Mononuclear cell (primary cell): ENCODE data around the gene IDE. TPM values are rescaled to one million over a fixed set of nuclear protein-coding genes. Genes with fewer than 3 reads are reported as not detected.
"Not testable (repeated sequence)": the region's sequence is repeated elsewhere in the genome, so short reads cannot be mapped to it uniquely, and the experiment has no call there.

Experiments used
- H3K27me3 ChIP-seq: 2 replicates; pipeline ENCODE4 v1.6.0; 2011; ENCODE audit warnings: low read length, control low read depth; ENCODE audit not compliant: insufficient read depth
- H3K4me1 ChIP-seq: 2 replicates; pipeline ENCODE4 v1.5.1; 2011; ENCODE audit warnings: mild to moderate bottlenecking, low read length, control low read depth; ENCODE audit not compliant: insufficient read depth
- H3K4me3 ChIP-seq: 2 replicates; pipeline ENCODE4 v1.5.1; 2011; ENCODE audit warnings: mild to moderate bottlenecking, low read length, moderate library complexity
- H3K9me3 ChIP-seq: 2 replicates; pipeline ENCODE4 v1.5.1; 2011; ENCODE audit warnings: low read depth, mild to moderate bottlenecking, control low read depth, low read length
- total RNA-seq: library from RNA; depleted of rRNA; stranded (reverse); fragments of >200 nt; gene quantifications from one replicate; pipeline ENCODE4 v1.2.3, GENCODE V29; 2012

IDE gene
- total RNA-seq, 1 donor = 9.9 TPM

GRCh38 chr10:92483539-92483938 is 90.4 kb downstream of the IDE start:
- no peaks in the 10 kb centered on the region for H3K9me3 ChIP-seq
- H3K4me1 ChIP-seq = peaks cover 20% of the 10 kb centered on the region
- no peaks in the 10 kb centered on the region for H3K27me3 ChIP-seq
- no peak overlapping the region for H3K4me3 ChIP-seq

- Histone ChIP-seq H3K4me1 (no peaks in the 10 kb centered on the region), H3K9me3 (no peaks in the 10 kb centered on the region), H3K4me3 (no peak overlapping the region), H3K27me3 (no peaks in the 10 kb centered on the region)
These were observed 93.5 kb downstream of the IDE start for GRCh38 chr10:92480413-92480812.

DNA sequence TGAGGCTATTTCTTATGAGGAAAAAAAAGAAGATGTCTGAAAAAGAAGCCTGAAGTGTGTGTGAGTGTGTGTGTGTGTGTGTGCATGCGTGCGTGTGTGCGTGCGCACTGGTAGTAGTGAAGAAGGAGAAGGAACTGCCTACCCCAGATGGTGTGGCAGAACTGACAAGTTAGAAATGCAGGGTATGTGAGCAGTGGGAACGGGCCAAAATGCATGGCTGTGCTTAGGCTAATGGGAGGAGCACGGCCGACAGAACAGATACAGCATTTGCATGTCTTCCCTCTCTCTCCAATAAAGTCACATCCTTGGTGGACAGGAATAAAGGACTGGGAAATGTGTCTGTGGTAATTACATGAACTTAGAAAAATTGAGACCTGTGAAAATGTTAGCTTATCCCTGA is 94.3 kb downstream of the IDE start:
- Histone ChIP-seq H3K4me1 (no peaks in the 10 kb centered on the region), H3K4me3 (no peak overlapping the region), H3K9me3 (no peaks in the 10 kb centered on the region), H3K27me3 (no peaks in the 10 kb centered on the region)

DNA sequence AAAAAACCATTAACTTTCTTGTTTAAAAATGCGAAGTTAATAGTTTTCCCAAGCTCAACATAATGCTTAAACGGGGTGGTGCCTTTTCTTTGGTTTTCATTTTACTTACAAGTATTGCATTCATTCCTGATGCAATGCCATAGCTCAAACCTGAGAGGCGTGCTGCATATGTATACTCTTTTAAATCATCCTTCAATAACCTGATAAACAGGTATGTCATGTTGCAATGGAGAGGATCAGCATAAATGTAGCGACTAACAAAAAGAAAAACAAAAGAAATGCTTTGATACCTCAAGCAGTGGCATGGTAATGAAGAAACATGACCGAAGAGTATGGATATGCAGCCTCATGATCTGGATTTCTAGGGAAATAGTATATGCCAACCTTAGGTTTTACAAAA is 95.4 kb downstream of the IDE start:
- Histone ChIP-seq H3K9me3 (no peaks in the 10 kb centered on the region), H3K4me3 (no peak overlapping the region), H3K4me1 (no peaks in the 10 kb centered on the region), H3K27me3 (no peaks in the 10 kb centered on the region)

DNA sequence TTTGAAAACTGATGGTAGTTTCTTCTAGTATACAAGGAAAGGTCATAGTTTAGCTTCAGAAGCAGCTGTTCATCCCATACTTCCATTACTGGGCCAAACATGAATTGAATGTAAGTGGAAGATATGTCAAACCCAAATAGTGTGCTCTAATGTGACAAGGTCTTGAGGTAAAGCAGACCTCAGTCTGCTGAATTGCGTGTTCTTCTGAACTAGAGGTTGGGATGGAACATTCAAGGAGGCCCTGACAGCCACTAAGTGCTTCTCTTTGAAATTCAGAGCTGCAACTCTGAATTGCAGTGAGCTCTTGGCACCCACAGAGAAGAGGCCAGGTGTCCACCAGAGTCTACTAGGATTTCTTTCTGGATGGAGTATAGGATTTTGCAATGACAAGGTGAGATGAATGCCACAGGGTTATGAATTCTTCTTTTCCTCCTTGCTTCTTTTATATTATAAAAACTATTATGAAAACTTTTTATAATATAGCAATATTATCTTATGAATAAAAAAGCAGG is 98.5 kb downstream of the IDE start:
- Histone ChIP-seq H3K27me3 (no peaks in the 10 kb centered on the region), H3K4me1 (no peaks in the 10 kb centered on the region), H3K4me3 (no peak overlapping the region), H3K9me3 (no peaks in the 10 kb centered on the region)

- Histone ChIP-seq H3K27me3 (no peaks in the 10 kb centered on the region), H3K9me3 (no peaks in the 10 kb centered on the region), H3K4me1 (no peaks in the 10 kb centered on the region), H3K4me3 (no peak overlapping the region)
These were observed 103.9 kb downstream of the IDE start for GRCh38 chr10:92470026-92470425.

DNA sequence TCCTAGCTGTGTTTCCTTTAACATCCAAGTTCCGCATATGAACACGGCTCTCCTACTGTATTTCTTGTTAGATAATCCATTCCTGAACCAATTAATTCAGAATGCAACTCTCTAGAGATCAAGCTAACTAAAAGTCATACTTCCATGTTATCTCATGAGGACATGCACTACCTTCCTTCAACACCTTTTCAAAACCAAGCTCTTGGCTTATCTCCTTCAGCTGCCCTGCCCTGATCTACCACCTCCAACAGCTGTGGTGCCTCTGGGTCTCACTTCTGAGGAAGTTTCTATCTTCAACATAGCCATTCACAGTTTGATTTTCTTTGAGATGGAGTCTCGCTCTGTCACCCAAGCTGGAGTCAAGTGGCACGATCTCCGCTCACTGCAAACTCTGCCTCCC is 109.5 kb downstream of the IDE start:
- Histone ChIP-seq H3K4me3 (no peak overlapping the region), H3K9me3 (no peaks in the 10 kb centered on the region), H3K4me1 (no peaks in the 10 kb centered on the region), H3K27me3 (no peaks in the 10 kb centered on the region)

DNA sequence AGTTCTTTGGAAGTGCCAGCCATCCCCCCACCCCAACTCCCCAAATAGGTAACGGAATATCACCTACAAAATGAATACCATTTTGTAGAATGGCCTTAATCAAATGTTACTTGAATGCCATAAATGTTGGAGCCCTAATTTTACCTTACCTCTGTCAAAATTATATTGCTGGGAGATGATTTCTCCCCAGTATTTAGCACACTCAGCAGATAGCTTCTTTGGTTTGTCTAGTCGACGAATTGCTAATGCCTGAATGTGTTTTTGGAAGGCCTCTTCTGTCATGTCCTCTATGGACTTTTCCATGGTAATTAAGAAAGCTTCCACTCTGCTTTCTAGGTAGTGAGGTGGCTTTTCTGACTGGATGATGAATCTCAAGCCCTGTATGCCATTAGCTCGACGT is 110.3 kb downstream of the IDE start:
- Histone ChIP-seq H3K4me3 (no peak overlapping the region), H3K4me1 (no peaks in the 10 kb centered on the region), H3K27me3 (no peaks in the 10 kb centered on the region), H3K9me3 (no peaks in the 10 kb centered on the region)

DNA sequence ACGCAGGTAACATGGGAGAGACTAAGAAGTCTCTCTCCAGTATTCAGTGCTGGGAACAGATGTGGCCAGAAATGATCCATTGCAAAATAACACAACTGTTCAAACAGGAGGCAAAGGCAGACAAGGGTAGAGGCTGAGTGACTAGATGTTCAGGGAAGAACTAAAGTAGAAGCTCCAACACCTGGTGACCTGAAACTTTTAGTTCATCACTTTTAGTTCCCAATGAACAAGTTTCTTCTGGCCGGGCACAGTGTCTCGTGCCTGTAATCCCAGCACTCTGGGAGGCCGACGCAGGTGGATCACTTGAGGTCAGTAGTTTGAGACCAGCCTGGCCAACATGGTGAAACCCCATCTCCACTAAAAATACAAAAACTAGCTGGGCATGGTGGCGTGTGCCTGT is 118.9 kb downstream of the IDE start:
- not testable (repeated sequence) for H3K4me3 ChIP-seq, H3K4me1 ChIP-seq, H3K27me3 ChIP-seq, H3K9me3 ChIP-seq

GRCh38 chr10:92452313-92452712 is 121.6 kb downstream of the IDE start:
- H3K4me1 ChIP-seq = no peaks in the 10 kb centered on the region
- no peaks in the 10 kb centered on the region for H3K9me3 ChIP-seq
- no peaks in the 10 kb centered on the region for H3K27me3 ChIP-seq
- H3K4me3 ChIP-seq = no peak overlapping the region

GRCh38 chr10:92451431-92451830 is 122.5 kb downstream of the IDE start:
- Histone ChIP-seq H3K9me3 (no peaks in the 10 kb centered on the region), H3K4me1 (no peaks in the 10 kb centered on the region), H3K27me3 (no peaks in the 10 kb centered on the region), H3K4me3 (no peak overlapping the region)

DNA sequence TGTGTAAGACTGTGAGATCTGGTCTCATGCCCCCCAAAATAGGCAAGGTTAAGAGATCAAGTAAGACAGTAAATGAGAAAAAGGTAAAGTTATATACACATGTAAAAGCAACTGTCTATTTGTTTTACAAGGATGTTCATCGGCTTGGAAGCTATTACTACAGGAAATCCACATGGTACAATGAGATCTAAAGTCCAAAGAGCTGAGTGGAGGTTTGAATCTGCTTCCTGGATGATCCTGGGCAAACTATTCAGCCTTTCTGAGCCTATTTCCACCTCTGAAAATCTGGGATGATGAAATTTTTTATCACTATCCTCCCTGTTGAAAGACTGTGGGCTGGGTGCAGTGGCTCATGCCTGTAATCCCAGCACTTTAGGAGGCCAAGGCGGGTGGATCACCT is 123.0 kb downstream of the IDE start:
- no peaks in the 10 kb centered on the region for H3K9me3 ChIP-seq

DNA sequence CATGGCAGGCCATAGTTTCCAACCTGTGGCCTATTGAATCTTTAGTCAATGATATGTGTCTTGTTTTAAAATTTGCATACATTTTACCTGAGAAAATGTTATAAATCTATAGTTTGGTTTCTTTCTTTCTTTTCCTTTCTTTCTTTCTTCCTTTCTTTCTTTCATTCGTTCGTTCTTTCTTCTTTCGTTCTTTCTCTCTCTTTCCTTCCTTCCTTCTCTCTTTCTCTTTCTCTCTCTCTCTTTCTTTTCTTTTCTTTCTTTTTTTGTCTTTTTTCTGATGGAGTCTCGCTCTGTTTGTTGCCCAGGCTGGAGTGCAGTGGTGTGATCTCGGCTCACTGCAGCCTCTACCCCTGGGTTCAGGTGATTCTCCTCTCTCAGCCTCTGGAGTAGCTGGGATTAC is 133.3 kb downstream of the IDE start:
- Histone ChIP-seq H3K4me1 (no peaks in the 10 kb centered on the region), H3K4me3 (no peak overlapping the region), H3K9me3 (no peaks in the 10 kb centered on the region), H3K27me3 (no peaks in the 10 kb centered on the region)

More for the DNA sequence above, 123.0 kb downstream of the IDE start:
- H3K27me3 ChIP-seq = no peaks in the 10 kb centered on the region
- H3K4me3 ChIP-seq = no peak overlapping the region
- H3K4me1 ChIP-seq = no peaks in the 10 kb centered on the region

DNA sequence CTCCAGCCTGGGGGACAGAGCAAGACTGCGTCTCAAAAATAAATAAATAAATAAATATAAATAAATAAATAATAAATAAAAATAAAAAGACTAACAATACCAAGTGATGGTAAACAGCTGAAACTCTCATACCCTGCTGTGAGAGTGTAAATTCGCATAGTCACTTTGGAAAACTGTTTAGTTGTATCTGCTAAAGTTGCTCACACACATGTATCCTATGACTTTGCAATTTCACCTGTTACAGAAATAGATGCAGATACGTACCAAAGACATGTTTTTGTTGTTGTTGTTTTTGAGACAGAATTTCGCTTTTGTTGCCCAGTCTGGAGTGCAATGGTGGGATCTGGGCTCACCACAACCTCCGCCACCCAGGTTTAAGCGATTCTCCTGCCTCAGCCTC is 135.7 kb downstream of the IDE start:
- no peak overlapping the region for H3K4me3 ChIP-seq
- no peaks in the 10 kb centered on the region for H3K9me3 ChIP-seq

DNA sequence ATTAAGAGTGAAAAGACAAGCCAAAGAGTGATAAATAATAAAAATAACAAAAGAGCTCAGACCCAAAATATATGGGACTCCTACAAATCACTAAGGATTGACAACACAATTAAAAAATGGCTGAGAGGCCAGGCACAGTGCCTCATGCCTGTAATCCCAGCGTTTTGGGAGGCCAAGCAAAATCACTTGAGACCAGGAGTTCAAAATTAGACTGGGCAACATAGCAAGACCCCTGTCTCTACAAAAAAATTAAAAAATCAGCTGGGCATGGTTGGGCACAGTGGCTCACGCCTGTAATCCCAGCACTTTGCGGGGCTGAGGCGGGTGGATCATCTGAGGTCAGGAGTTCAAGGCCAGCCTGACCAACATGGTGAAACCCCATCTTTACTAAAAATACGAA is 137.3 kb downstream of the IDE start:
- no peaks in the 10 kb centered on the region for H3K27me3 ChIP-seq
- H3K4me3 ChIP-seq = no peak overlapping the region
- no peaks in the 10 kb centered on the region for H3K4me1 ChIP-seq
- no peaks in the 10 kb centered on the region for H3K9me3 ChIP-seq

More for the DNA sequence above, 135.7 kb downstream of the IDE start:
- Histone ChIP-seq H3K27me3 (no peaks in the 10 kb centered on the region), H3K4me1 (no peaks in the 10 kb centered on the region)

DNA sequence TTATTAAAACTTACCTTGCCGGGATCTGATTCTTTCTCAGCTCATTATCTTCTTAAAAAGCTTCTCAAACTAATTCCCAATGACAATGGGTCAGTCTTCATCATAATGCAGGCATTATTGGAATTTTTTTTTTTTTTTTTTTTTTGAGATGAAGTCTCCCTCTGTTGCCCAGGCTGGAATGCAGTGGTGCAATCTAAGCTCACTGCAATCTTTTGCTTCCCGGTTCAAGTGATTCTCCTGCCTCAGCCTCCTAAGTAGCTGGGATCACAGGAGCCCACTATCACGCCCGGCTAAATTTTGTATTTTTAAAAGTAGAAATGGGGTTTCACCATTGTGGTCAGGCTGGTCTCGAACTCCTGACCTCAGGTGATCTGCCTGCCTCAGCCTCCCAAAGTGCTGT is 137.8 kb downstream of the IDE start:
- not testable (repeated sequence) for H3K27me3 ChIP-seq, H3K9me3 ChIP-seq, H3K4me3 ChIP-seq, H3K4me1 ChIP-seq

- H3K4me3 ChIP-seq = no peak overlapping the region
These were observed 139.5 kb downstream of the IDE start for GRCh38 chr10:92434385-92434784.

More at GRCh38 chr10:92434385-92434784, 139.5 kb downstream of the IDE start:
- Histone ChIP-seq H3K4me1 (no peaks in the 10 kb centered on the region), H3K9me3 (no peaks in the 10 kb centered on the region), H3K27me3 (no peaks in the 10 kb centered on the region)
